T-helper 2 cell treated with Interferon-gamma antibody and Interleukin-4, amounts not matched to agents 100 ng/mL and 5 ng/mL, for 36 hours (primary cell): ENCODE data around the gene IPO11. TPM values are rescaled to one million over a fixed set of nuclear protein-coding genes. Genes with fewer than 3 reads are reported as not detected.
"Not testable (repeated sequence)": the region's sequence is repeated elsewhere in the genome, so short reads cannot be mapped to it uniquely, and the experiment has no call there.

Source experiments
- intact Hi-C: fragments of 100-400 bp; cut with micrococcal nuclease; formaldehyde crosslinking; loops from one replicate; pipeline ENCODE4 v1.15.1; 2023
- total RNA-seq: library from RNA; stranded (reverse); gene quantifications from 2 replicates; pipeline ENCODE4 v1.2.3, GENCODE V29; 2022

The IPO11 gene
- total RNA-seq, 1 donor from 2014 or later, result 33.7 TPM

DNA sequence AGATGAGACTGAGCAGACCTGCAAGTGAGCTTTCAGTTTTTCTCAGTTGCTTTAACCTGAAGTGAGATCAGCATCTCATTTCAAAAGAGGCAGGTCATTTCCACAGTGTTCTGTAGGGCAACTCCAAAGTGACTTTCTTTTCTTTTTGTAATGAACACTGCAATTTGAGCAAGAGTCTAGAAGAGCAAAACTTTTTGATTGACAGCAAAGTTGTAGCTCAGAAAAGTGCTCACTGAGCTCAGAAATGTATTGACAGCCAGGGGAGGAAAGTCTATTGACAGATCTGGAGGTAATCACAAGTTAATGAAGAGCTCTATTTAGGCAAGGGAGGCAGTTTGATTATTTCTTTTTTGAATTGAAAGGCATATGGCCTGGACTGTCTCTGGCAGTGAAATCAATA lies 220.7 kb downstream of the IPO11 start:
- intact Hi-C loops, result no loop called here

DNA sequence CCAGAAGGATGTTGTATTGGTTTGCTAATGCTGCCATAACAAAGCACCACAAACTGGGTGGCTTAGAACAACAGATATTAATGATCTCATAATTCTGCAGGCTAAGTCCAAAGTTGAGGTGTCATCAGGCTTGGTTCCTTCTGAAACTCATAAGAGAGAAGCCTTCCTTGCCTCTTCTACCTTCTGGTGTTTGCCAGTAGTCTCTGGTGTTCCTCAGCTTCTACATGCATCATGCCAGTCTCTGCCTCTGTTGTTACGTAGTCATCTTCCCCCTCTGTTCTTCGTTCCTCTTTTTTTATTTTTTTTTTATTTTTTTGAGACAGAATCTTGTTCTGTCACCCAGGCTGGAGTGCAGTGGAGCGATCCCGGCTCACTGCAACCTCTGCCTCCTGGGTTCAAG lies 227.9 kb downstream of the IPO11 start:
- intact Hi-C loops, result no loop called here

DNA sequence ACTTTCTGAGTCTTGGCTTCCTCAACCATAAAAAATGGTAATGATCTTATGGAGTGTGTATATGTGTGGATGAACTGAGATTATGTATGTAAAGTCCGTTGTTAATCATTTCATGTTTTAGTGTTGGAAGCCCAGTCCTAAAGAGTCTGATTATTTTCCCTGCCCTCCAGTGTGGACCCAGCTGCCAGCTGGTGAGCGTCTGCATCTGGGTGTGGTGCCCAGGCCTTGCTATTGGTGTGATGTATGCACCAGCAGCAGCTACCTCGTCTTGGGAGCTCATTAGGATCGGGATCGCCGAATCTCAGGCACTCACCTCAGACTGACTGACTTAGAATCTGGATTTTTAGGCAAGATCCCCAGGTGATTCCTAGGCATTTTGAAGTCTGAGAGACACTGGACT lies 229.9 kb downstream of the IPO11 start:
- intact Hi-C loops, result no loop called here

DNA sequence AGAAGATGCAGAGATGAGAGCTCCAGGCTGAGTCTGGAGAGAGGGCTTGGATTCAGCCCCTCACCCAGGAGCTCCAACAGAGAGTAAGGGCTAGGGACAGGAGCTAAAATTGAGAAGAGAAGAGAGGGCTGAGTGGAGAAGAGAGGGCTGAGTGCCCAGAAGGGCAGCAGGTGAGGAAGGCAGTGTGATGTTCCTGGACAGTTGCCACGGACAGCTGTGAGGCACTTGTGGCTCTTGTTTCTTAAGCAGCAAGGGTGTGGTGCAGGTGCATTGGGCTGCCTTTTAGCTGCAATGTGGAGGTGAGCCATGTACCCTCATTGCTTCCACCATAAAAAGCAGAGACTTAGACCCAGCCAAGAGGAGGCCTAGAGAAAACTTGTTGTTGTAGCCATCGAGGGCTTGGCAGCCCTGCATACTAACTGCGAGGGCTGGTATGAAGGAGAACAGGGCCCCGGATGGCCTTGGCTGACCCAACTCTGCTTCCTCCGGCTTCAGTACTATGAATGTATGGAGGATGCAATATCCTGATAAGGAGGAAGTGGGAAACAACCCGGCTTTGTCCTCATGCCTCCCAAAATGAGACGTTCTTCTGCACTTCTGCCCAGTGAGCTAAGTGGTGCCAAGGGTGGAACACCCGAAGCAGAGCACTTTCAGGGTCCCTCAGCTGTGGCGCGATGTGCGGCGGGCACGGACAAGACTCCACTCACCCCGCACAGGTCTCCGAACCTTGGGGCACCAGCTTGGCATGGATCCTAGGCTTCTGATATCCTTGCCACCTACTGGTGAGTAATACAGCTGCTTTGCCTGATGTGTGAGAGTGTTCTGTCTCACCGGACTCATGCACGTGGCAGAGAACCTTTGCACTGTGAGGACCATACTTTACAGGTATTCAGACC lies 231.2 kb downstream of the IPO11 start:
- intact Hi-C loops, result no loop called here

DNA sequence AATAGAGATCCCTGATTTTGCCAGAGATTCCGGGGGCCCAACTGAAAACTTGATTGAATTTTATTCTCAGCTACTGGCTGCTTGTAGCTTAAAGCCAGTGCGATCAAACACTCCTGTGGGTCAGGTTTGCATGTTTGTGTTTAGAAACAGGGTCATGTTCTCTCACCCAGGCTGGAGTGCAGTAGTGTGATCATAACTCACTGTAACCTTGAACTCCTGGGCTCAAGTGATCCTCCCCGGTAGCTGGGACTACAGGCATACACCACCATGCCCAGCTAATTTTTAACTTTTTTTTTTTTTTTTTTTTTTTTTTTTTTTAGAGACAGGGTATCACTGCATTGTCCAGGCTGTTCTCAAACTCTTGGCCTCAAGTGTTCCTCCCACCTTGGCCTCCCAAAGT lies 232.7 kb downstream of the IPO11 start:
- intact Hi-C loops, result no loop called here

DNA sequence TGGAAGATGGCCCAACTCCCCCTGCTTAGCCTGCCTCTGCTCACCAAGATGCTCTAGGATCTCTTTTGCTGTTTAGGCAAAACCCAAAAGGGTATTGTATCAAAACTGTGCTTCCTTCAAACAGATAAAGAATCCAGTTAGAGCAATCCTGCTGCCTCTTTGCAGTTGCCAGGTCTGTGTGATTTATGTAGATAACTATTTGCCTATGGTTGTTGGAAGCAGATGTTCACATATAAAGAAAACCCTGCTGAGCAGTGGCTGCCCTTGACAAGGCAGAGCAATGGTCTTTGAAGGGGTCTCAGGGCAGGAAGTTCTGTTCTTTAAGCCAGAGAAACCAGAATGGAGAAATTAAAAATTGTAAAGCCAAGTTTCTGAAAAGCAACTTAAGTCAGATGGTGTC lies 234.7 kb downstream of the IPO11 start:
- intact Hi-C loops, result no loop called here

DNA sequence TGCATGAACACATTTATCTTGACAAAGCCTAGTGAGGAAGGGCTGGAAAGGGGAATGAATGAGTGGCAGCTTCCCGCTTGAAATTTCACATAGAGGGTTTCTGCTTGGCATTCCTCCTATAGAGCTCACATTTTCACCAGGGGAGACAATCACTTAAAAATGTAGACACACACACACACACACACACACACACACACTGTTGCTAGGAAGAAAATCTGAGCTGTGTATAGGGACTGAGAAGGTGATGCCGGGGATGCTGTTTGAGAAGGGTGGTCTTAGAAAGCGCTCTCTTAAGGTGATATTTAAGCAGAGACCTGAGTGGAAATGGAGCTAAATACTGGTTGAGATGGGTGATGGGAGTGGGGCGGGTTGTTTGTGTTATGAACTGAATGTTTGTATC lies 236.5 kb downstream of the IPO11 start:
- intact Hi-C loops, result no loop called here

DNA sequence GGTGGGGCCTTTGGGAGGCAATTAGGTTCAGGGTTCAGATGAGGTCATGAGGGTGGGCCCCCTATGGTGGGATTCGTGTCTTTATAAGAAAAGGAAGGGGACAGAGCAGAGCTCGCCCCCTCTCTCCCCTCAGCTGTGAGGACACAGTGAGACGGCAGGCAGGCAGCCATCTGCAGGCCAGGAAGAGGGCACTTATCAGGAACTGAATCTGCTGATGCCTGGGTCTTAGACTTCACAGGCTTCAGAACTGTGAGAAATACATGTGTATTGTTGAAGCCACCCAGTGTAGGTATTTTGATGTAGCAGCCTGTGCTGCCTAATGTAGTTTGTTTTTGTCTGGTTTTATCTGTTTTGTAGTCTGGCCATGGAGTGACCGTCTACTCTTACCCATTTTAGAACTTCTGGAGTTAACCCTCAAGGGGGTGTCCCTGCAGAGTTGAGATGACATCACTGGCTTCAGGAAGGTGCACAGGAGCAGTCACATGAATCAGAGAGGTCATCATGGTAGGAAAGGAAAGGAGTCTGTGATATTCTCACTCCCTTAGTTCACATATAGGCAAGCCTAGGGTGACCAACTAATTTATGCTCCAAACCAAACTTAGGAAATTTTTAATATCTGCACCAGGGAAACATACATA lies 237.0 kb downstream of the IPO11 start:
- intact Hi-C loops, result no loop called here

DNA sequence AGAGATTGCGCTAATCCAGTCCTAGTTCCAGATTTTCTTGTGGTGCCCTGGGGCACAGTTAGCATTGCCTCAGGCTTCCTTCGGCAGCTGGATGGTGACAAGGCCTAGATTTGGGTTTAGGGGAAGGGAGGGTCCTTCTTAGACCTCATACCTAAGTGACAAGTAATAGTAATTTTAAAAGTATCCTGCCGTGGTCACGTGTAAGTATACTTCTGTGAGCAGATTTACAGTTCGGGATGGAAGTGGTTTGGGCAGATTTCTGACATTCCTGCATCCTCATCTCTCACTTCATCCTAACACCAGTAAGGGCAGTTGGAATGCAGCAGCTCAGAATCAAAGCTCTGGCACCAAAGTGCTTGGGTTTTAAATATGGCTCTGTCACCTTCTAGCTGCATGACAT lies 237.6 kb downstream of the IPO11 start:
- intact Hi-C loops, result no loop called here

DNA sequence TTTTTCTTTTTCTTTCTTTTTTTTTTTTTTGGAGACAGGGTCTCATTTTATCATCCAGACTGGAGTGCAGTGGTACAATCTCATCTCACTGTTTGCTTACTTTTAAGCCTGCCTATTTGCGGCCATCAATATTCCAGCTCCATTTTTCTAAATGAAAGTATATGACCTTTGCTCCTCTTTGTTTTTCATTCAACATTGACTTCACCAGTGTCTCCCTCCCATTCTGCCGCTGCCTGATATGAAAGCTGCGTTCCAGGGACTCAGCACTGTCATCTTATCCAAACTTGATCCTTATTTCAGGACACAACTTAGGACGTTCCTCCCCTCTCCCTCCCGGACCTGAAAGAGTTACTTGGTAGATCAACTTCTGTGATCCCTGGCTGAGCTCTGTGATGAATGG lies 239.7 kb downstream of the IPO11 start:
- intact Hi-C loops, result no loop called here

DNA sequence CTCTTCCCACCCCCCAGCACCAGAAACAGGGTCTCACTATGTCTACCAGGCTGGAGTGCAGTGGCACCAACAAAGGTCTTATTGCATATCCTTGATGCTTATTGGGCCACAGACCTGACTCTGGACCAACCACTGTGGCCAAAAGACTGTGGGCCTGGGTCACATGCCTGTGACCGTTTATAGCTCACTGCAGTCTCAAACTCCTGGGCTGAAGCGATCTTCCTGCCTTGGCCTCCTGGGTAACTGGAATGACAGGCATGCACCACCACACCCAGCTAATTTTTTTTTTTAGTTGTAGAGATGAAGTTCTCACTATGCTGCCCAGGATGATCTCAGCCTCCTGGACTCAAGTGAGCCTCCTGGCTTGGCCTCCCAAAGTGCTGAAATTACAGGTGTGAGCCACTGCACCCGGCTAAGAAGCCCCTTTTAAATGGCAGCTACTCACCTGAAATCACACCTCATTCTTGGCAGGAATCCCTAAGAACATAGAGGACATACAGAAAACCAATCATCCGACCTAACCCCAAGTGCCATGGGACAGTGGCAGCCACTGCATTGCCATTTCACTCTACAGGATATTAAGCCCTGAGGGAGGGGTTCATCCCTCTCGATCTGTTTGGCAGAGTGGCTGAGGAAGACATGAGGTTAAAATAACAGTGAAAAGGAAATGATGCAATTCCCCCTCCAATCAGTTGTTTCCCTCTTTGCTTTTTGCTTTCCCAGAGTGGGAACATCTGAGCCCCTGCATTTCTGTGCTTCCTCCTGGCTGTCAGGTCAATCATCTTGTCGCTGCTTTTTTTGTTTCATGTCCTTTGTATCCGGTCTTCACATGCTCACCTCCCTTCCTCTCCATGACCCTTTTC lies 240.7 kb downstream of the IPO11 start:
- intact Hi-C loops, result no loop called here

DNA sequence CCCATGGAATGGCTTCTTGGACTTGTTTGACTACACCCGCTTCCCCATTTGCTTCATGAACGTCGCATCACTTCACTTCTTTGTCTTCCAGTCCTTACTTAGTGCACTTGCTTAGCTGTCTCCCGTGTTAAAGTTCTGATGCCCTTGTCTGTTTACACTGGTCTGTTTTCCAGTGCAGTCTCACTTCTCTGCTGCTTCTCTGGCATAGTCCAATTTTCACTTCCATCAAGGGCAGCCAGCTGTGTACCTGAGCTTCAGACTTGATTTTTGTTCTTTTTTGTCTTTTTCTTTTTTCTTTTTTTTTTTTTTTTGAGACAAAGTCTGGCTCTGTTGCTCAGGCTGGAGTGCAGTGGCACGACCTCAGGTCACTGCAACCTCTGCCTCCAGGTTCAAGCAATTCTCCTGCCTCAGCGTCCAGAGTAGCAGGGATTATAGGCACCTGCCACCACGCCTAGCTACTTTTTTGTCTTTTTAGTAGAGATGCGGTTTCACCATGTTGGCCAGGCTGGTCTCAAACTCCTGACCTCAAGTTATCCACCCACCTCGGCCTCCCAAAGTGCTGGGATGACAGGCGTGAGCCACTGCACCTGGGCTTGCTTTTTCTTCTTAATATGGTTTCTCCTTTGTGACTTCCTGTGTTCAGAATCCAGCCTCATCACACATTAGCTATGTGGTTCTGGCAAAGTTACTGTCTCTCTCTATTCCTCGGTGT lies 241.5 kb downstream of the IPO11 start:
- intact Hi-C loops, result no loop called here

DNA sequence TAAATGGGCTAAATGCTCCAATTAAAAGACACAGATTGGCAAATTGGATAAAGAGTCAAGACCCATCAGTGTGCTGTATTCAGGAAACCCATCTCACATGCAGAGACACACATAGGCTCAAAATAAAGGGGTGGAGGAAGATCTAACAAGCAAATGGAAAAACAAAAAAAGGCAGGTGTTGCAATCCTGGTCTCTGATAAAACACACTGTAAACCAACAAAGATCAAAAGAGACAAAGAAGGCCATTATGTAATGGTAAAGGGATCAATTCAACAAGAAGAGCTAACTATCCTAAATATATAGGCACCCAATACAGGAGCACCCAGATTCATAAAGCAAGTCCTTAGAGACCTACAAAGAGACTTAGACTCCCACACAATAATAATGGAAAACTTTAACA lies 245.2 kb downstream of the IPO11 start:
- intact Hi-C loops, result not testable (repeated sequence)

DNA sequence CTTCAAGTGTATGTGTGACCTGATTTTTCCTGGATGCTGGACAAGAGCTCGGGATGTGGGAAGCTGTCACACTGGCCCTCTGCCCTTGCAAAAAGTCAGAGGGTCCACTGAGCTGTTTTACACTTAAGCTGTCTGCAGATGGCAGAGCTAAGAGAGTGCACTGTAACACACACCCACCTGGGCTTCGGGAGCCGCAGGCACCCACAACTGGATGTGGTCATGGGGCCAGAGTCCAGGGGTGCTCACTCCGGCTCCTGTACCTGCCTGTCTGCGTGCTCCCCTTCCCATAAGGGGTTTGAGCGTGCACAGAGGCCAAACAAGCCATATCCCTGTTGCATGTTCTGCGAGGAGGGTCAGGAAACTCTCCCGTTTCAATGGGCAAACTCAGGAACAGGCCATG lies 248.6 kb downstream of the IPO11 start:
- intact Hi-C loops, result loop anchor here (10.0 kb wide), 1 partner anchor 104 kb away; no protein-coding TSS in a partner anchor

DNA sequence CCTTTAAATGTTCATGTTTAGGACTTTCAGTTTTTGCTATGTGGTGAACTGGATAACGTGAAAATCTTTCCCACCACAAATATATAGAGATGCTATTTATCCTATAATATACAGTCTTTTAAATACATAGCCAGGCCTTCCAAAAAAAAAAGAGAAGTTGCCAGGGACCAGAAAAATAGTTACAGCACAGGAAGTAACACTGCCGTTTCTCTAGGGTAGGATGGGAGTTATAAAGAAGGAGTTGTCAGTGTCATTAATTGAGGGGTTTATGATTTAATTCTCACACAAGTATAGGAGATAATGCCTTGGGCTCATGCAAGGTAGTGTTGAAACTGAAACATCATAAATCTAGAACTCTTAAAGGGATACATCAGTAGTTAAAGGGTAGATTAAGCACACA lies 250.0 kb downstream of the IPO11 start:
- intact Hi-C loops, result loop anchor here (10.0 kb wide), 1 partner anchor 102 kb away; no protein-coding TSS in a partner anchor

DNA sequence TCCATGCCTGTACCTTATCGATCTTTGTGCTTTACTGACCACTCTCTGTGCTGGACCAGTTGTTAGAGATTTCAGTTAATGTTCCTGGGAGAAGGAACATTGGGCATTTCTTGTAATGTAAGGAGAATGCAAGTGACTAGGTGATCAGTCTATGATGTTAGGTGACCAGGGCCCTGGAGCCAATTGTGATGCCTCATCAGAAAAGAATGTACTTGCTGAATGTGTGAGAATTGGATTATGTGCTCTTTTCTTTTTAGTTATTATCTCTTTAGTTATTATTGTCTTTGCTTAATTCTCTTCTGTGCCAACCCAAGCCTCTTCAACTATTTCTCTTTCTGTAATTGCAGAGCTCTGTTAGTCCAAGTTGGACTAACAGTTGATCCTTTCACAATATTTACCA lies 258.9 kb downstream of the IPO11 start:
- intact Hi-C loops, result no loop called here

DNA sequence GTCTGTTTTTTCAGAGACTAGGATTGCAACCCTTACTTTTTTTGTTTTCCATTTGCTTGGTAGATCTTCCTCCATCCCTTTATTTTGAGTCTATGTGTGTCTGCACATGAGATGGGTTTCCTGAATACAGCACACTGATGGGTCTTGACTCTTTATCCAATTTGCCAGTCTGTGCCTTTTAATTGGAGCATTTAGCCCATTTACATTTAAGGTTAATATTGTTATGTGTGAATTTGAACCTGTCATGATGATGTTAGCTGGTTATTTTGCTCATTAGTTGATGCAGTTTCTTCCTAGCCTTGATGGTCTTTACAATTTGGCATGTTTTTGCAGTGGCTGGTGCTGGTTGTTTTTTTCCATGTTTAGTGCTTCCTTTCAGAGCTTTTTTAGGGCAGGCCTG lies 264.0 kb downstream of the IPO11 start:
- intact Hi-C loops, result not testable (repeated sequence)
